Measurements from ENCODE around the gene ORM1.
"Not testable (repeated sequence)": the region's sequence is repeated elsewhere in the genome, so short reads cannot be mapped to it uniquely, and the experiment has no call there.

The ORM1 gene

GRCh38 chr9:114322160-114322818, 609 bp upstream of the ORM1 start:
- DNase-seq (ENCODE audit: low read depth in 1 of 2, low spot score in 1 of 2) = not testable (repeated sequence)

- not testable (repeated sequence) for DNase-seq (ENCODE audit: low read depth in 1 of 2, low spot score in 1 of 2)
Measured at GRCh38 chr9:114323849-114324248, 951 bp downstream of the ORM1 start.

GRCh38 chr9:114324492-114324891, 1.6 kb downstream of the ORM1 start:
- DNase-seq (ENCODE audit: low read depth in 1 of 2, low spot score in 1 of 2) = no peak

GRCh38 chr9:114324965-114325364, 2.1 kb downstream of the ORM1 start:
- not testable (repeated sequence) for DNase-seq (ENCODE audit: low read depth in 1 of 2, low spot score in 1 of 2)

- DNase-seq (ENCODE audit: low read depth in 1 of 2, low spot score in 1 of 2) = not testable (repeated sequence)
Measured at GRCh38 chr9:114325684-114326254, 2.9 kb downstream of the ORM1 start.

- no peak for DNase-seq (ENCODE audit: low read depth in 1 of 2, low spot score in 1 of 2)
Measured at GRCh38 chr9:114327749-114328148, 4.9 kb downstream of the ORM1 start.

GRCh38 chr9:114328357-114328820, 5.5 kb downstream of the ORM1 start:
- DNase-seq (ENCODE audit: low read depth in 1 of 2, low spot score in 1 of 2) = not testable (repeated sequence)

- DNase-seq (ENCODE audit: low read depth in 1 of 2, low spot score in 1 of 2) = not testable (repeated sequence)
Measured at GRCh38 chr9:114328937-114329624, 6.2 kb downstream of the ORM1 start.

- not testable (repeated sequence) for DNase-seq (ENCODE audit: low read depth in 1 of 2, low spot score in 1 of 2)
Measured at GRCh38 chr9:114329625-114330022, 6.7 kb downstream of the ORM1 start, which contains the start of gene ORM2. Gene ORM2 (plus strand): TSS chr9:114329869. CDS start chr9:114329905, 36 bp downstream.

- no peak for DNase-seq (ENCODE audit: low read depth in 1 of 2, low spot score in 1 of 2)
Measured at GRCh38 chr9:114330636-114331035, 7.7 kb downstream of the ORM1 start.

GRCh38 chr9:114331229-114332195, 8.6 kb downstream of the ORM1 start:
- DNase-seq (ENCODE audit: low read depth in 1 of 2, low spot score in 1 of 2) = not testable (repeated sequence)

GRCh38 chr9:114332474-114333040, 9.7 kb downstream of the ORM1 start:
- DNase-seq (ENCODE audit: low read depth in 1 of 2, low spot score in 1 of 2) = not testable (repeated sequence)

GRCh38 chr9:114333718-114334117, 10.8 kb downstream of the ORM1 start:
- not testable (repeated sequence) for DNase-seq (ENCODE audit: low read depth in 1 of 2, low spot score in 1 of 2)

- no peak for DNase-seq (ENCODE audit: low read depth in 1 of 2, low spot score in 1 of 2)
Measured at GRCh38 chr9:114334490-114334889, 11.6 kb downstream of the ORM1 start.

GRCh38 chr9:114335745-114336144, 12.8 kb downstream of the ORM1 start:
- no peak for DNase-seq (ENCODE audit: low read depth in 1 of 2, low spot score in 1 of 2)

- no peak for DNase-seq (ENCODE audit: low read depth in 1 of 2, low spot score in 1 of 2)
Measured at GRCh38 chr9:114336157-114336556, 13.3 kb downstream of the ORM1 start.

GRCh38 chr9:114336699-114337395, 13.9 kb downstream of the ORM1 start:
- DNase-seq (ENCODE audit: low read depth in 1 of 2, low spot score in 1 of 2) = no peak

- no peak for DNase-seq (ENCODE audit: low read depth in 1 of 2, low spot score in 1 of 2)
Measured at GRCh38 chr9:114338187-114338586, 15.3 kb downstream of the ORM1 start.

GRCh38 chr9:114339130-114339908, 16.4 kb downstream of the ORM1 start:
- peak; percentile 28 to 30 for DNase-seq (ENCODE audit: low read depth in 1 of 2, low spot score in 1 of 2)

Measured in activated T-helper 1 cell treated with anti-CD3 and anti-CD28 coated beads, Interleukin-2, amount 50 U/mL, for 16 hours (primary cell).